HG02973 (cell line): ENCODE data around the gene NACAD.
"Not testable (repeated sequence)": the region's sequence is repeated elsewhere in the genome, so short reads cannot be mapped to it uniquely, and the experiment has no call there.

Experiments used
- ATAC-seq: cut with Tn5 transposase; IDR thresholded peaks from one replicate; pipeline ENCODE4 v1.9.1; 2021; ENCODE audit warnings: moderate library complexity; ENCODE audit not compliant: unreplicated experiment

Gene NACAD

DNA sequence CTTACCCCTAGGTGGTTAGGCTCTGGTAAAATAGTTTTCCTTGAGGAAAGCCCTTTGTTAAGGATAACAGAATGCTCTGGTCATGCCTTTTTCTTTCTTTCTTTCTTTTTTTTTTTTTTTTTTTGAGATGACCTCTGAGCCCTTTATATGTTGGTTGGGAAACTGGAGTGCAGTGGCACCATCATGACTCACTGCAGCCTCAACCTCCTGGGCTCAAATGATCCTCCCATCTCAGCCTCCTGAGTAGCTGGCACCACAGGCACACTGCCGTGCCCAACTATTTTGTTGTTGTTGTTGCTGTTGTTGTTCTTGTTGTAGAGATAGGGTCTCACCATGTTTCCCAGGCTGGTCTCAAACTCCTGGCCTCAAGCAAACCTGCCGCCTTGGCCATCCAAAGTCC, 27.4 kb downstream of the NACAD start:
- no peak for ATAC-seq

DNA sequence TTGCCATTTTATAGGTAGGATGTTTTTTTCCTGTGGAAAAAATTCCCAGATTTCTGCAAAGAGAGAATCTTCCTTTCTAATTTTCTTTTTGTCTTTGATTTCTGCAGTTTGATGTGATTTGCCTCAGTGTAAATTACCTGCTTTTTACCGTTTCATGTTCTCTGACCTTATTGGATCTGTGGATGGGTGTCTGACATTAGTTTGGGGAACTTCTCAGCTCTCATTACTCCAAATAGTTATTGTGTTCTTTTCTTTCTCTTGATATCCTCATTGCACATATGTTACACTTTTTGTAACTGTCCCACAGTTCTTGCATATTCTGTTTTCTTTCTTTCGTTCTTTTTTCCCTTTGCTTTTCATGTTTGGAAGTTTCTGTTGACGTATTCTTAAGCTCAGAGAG, 28.5 kb downstream of the NACAD start:
- ATAC-seq: no peak

- no peak for ATAC-seq
Observed at GRCh38 chr7:45057878-45058277, 30.9 kb downstream of the NACAD start.

- ATAC-seq: no peak
Observed at GRCh38 chr7:45055594-45056219, 33.1 kb downstream of the NACAD start.

DNA sequence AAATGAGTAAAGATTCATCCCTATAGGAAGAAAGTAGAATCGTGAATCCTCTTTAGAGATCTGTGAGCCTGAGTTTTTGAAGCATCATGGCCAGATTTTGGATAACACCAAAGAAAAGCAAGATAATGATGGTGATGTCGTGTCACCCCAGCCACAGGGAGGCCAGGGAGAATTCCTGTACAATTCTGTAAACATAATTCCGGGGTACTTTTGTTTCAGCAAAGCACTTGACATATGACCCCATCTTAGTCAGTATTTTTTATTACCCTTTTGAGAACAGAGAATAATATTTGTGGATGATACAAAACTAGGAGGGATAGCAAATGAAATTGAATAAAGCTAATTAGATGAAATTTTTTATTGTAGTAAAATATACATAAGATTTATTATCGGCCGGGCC, 33.8 kb downstream of the NACAD start:
- no peak for ATAC-seq

DNA sequence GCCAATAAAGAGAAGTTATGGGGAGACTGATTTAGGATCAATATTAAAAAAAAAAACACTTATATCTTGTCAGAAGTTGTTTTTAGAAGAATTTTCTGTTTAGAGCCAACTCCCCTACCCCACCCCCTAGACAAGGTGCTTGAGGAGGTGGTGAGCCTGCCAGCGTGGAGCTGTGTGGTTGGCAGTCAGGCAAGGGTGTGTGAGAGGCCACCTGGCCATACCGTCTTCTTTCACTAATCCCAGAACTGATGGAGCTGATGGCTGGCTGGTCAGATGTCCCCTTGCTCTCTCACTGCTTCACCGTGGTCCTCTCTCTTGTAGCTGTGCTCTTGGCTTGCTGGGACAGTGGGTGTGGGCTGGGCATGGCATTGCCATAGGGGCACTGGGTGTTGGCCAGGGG, 34.3 kb downstream of the NACAD start:
- ATAC-seq: no peak

- ATAC-seq: no peak
Observed at GRCh38 chr7:45053941-45054340, 34.8 kb downstream of the NACAD start.

DNA sequence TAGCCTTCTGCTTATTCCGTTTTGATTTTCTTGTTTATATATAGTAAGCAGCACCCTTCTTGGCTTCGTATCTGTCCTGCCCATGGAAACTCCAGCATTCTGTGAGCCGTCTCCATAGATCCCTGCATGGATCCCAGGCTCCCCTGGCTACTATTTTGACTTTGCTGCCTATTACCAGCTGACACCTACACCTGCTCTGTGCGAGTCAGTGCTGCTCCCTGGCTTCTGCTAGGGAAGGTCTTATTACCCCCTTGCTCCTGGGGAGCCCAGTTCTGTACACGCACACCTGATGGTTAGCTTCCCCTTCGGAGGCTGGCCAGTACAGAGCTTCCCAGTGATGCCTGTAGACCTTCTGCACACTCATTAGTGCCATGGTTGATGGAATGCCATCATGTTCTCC, 35.4 kb downstream of the NACAD start:
- ATAC-seq: no peak

GRCh38 chr7:45052011-45052410, 36.8 kb downstream of the NACAD start:
- no peak for ATAC-seq

- no peak for ATAC-seq
Observed at GRCh38 chr7:45050198-45050597, 38.6 kb downstream of the NACAD start.

GRCh38 chr7:45048748-45049147, 40.0 kb downstream of the NACAD start:
- ATAC-seq: no peak

DNA sequence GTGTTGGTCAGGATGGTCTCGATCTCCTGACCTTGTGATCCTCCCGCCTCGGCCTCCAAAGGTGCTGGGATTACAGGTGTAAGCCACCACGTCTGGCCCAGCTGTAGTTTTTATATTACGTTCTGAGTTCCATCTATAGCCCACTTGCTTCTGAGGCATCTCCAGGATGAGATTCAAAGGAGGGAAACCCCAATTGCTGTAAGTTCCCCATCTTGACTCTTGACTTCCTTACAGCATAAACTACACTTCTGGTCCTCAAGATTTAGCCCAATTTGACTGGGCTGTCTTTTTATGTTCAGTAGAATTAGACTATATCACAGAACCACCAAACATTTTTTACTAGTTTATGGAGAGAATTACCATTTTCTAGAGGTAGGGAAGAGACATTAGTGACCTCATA, 44.4 kb downstream of the NACAD start:
- ATAC-seq: no peak

GRCh38 chr7:45039106-45039505, 49.7 kb downstream of the NACAD start:
- no peak for ATAC-seq

DNA sequence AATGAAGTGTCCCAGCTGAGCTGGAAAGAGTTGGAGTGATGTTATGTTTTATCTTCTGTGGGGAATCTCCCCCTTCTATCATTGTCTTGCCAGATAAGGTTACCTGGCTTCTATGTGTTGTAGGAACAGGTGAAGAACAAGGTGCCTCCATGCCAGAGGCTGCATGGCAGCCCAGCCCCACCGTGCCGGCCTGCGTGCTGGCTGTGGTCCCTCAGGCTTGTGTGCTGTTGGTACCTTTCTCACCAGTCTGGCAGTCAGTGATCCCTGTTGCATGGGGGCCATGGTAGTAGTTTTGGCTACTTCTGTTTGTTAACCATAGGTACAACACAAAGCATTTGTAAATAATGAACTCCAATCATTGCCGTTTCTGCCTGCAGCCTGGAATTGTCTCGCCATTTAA, 50.9 kb downstream of the NACAD start:
- no peak for ATAC-seq

- no peak for ATAC-seq
Observed at GRCh38 chr7:45036796-45037195, 52.0 kb downstream of the NACAD start.

- no peak for ATAC-seq
Observed at GRCh38 chr7:45036317-45036716, 52.5 kb downstream of the NACAD start.

GRCh38 chr7:45035893-45036292, 52.9 kb downstream of the NACAD start:
- no peak for ATAC-seq

- ATAC-seq: no peak
Observed at GRCh38 chr7:45035371-45035770, 53.4 kb downstream of the NACAD start.

- not testable (repeated sequence) for ATAC-seq
Observed at GRCh38 chr7:45034710-45035109, 54.1 kb downstream of the NACAD start.

DNA sequence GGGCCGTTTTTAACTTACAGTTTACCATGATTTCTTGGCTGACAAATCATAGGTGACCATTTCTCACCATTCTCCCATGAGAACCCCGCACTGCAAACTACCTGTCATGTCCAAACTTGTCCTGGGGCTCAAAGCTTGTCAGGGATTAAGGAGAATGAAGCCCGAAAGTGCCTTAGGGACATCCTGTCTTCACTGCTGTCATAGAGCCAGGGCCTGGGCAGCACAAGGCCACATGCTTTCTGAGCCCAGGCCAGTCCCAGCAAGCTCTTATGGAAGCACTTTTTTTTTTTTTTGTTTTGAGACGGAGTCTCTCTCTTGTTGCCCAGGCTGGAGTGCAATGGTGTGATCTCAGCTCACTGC, 54.9 kb downstream of the NACAD start:
- no peak for ATAC-seq

DNA sequence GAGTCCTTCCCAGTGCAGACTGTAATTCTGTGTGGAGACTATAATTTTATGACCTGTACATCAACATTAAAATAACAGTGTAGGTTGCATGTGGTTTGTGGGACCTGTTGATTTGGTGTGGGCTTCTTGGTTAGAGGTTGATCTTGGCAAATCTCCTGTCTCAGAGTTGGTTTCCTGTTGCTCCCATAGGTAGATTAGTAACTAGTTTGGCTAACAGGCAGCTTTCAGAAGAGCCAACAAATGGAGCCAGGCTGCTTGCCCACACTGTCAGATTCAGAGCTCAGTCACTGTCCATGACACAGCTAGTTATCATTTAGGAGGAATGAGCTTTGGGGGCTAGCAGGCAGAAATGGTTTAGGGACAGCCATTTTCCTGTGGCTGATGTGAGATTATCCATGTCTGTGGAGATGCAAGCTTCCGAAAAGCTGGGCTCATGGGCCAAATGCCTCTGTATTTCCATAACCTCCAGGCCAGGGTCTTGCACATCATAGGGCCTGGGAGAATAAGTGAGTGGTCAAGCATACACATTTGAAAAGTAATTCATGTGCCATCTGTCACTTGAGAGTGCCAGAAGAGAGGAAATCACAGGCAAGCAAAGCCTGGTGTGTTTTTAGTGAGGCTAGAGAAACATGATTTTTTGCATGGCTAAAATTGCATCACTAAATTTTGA, 55.4 kb downstream of the NACAD start:
- ATAC-seq: no peak

DNA sequence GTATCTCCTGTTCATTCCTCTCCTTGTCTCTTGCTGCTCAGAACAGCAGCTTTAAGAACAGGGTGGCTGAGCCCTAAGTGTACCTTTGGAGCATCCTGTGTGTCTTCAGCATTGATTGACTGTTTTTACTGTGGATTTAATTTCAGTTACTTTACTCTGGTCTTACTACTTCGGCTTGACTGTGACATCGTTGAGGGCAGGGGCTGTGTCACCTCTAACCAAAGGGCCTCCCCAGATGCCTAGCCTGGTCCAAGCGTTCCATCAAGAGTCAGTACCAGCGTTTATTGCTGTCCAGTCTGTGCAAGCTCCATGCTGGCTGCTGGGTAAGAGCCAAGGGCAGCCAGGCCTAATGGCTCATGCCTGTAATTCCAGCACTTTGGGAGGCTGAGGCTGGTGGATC, 56.3 kb downstream of the NACAD start:
- ATAC-seq: no peak

DNA sequence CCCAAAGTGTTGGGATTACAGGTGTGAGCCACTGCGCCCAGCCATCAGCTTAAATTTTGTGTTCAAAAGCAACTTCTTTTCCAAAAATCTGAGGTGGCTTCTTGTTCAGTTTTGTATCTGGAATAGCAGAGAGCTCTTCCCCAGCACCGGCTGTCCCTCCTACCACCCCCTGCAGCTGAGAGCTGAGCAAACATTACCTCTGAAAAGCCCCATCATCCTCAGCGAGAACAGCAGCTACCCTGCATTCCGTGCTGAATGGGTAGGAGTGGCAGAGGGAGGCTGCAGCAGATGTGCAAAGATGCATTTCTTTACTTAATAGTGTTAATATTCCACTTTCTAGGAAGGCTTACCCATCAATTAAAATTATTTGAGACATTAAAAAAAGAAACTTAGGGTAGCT, 56.9 kb downstream of the NACAD start:
- no peak for ATAC-seq
